ENCODE measurements around the gene GRID1.
"Not testable (repeated sequence)": the region's sequence is repeated elsewhere in the genome, so short reads cannot be mapped to it uniquely, and the experiment has no call there.

Gene GRID1

GRCh38 chr10:86250399-86250798, 116.2 kb downstream of the GRID1 start:
- DNase-seq, result no peak

GRCh38 chr10:86249794-86250193, 116.8 kb downstream of the GRID1 start:
- DNase-seq, result no peak

GRCh38 chr10:86248062-86248461, 118.5 kb downstream of the GRID1 start:
- no peak for DNase-seq

GRCh38 chr10:86247588-86247987, 119.0 kb downstream of the GRID1 start:
- no peak for DNase-seq

- no peak for DNase-seq
Observed at GRCh38 chr10:86247073-86247472, 119.5 kb downstream of the GRID1 start.

GRCh38 chr10:86246279-86246940, 120.2 kb downstream of the GRID1 start:
- no peak for DNase-seq

GRCh38 chr10:86245015-86245394, 121.6 kb downstream of the GRID1 start:
- DNase-seq, result no peak

GRCh38 chr10:86244297-86245014, 122.1 kb downstream of the GRID1 start:
- DNase-seq, result no peak

GRCh38 chr10:86243651-86244155, 122.9 kb downstream of the GRID1 start:
- no peak for DNase-seq

- no peak for DNase-seq
Observed at GRCh38 chr10:86242761-86243160, 123.8 kb downstream of the GRID1 start.

GRCh38 chr10:86238089-86238488, 128.5 kb downstream of the GRID1 start:
- DNase-seq, result not testable (repeated sequence)

GRCh38 chr10:86234541-86235270, 131.9 kb downstream of the GRID1 start:
- no peak for DNase-seq

GRCh38 chr10:86234107-86234506, 132.5 kb downstream of the GRID1 start:
- no peak for DNase-seq

- DNase-seq, result no peak
Observed at GRCh38 chr10:86233131-86233530, 133.5 kb downstream of the GRID1 start.

- DNase-seq, result no peak
Observed at GRCh38 chr10:86232644-86233043, 134.0 kb downstream of the GRID1 start.

GRCh38 chr10:86231796-86232560, 134.6 kb downstream of the GRID1 start:
- no peak for DNase-seq

- DNase-seq, result no peak
Observed at GRCh38 chr10:86230557-86231180, 135.9 kb downstream of the GRID1 start.

GRCh38 chr10:86229811-86230556, 136.6 kb downstream of the GRID1 start:
- DNase-seq, result no peak

GRCh38 chr10:86229376-86229775, 137.2 kb downstream of the GRID1 start:
- DNase-seq, result no peak

- no peak for DNase-seq
Observed at GRCh38 chr10:86227501-86228258, 138.9 kb downstream of the GRID1 start.

GRCh38 chr10:86226781-86227201, 139.8 kb downstream of the GRID1 start:
- no peak for DNase-seq

Data from effector CD4-positive, alpha-beta T cell (primary cell).